ENCODE measurements around the gene SLC52A1.

SLC52A1 gene

DNA sequence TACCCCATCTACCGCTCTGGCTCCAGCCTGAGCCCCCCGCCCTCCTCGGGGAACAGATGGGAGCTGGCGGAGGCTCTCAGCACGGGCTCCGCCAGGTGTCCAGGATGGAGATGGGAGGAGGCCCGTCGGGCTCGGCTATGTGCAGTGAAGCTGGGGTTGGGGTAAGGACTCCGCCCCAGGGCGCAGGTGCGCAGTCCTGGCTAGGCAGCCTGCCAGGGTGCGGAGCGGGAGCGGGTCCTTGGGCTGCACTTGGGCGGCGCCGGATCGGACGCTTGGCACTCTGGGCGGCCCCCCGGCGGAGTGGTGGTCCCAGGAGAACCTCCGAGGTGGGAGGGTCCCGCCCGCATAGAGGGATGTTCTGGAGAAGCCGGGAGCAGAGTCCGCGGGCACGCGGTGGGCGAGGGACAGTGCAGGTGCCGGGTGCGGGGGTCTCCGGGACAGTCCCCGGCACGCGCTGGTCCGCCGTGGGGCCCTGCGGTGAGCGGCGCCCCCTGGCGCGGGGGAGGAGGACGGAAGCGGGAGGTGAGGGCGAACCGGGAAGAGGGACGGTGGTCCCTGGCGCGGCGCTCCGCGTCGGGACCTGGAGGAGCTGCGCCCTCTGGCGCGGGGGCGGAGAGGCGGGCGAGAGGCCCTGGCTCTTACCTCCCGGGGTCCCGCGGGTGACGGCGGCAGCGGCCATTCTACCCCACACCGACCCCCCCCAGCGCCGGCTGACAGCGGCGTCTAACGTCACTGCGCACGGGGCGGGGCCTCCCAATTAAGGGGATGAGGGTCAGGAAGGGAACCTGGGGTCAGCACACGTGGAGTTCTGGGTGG, 48.1 kb downstream of the SLC52A1 start, which contains the start of gene CAMTA2:
Gene CAMTA2 (minus strand): TSS at position 725 of the 816 bp plus-strand sequence. CDS start 1,453 bp downstream, outside the sequence.
- DNase-seq = peak; percentile 86

- no peak for DNase-seq
Observed at GRCh38 chr17:4986403-4986802, 48.8 kb downstream of the SLC52A1 start.
